OCI-LY7 (cell line): Measurements from ENCODE around the gene TRIM13. TPM values are rescaled to one million over a fixed set of nuclear protein-coding genes. Genes with fewer than 3 reads are reported as not detected.

Source experiments
- BruUV-seq: library from RNA; stranded (reverse); fragments of 400-500 nt; replicated peaks from 2 replicates; lab custom pipeline; 2021; lab: Mats Ljungman, UMichigan
- CTCF ChIA-PET: fragments of 300-600 bp; sonication (Branson Sonifier 250); formaldehyde crosslinking; loops from one replicate; lab custom pipeline; 2022; ENCODE audit warnings: antibody characterized with exemption; ENCODE audit not compliant: unreplicated experiment; lab: Charles Lee
- POLR2A ChIA-PET: fragments of 300-600 bp; sonication (Branson Sonifier 250); formaldehyde crosslinking; loops from one replicate; lab custom pipeline; 2022; ENCODE audit warnings: antibody characterized with exemption; lab: Charles Lee
- DNase-seq: peaks from one replicate; pipeline ENCODE4 v3.0.0-alpha.2; 2015; ENCODE audit warnings: low spot score
- H2AFZ ChIP-seq: fragments of 200-600 bp; sonication (generic), shearing (Covaris generic); 2 replicates; pipeline ENCODE4 v1.6.1; 2014; ENCODE audit warnings: mild to moderate bottlenecking, antibody characterized with exemption, low read length, moderate library complexity
- H3K27ac ChIP-seq: fragments of 200-600 bp; sonication (generic); 2 replicates; pipeline ENCODE4 v1.5.1; 2014; ENCODE audit warnings: mixed run types, low read depth, mild to moderate bottlenecking, moderate library complexity, low read length, inconsistent platforms; ENCODE audit not compliant: poor library complexity, severe bottlenecking
- H3K36me3 ChIP-seq: fragments of 200-600 bp; sonication (generic); 2 replicates; pipeline ENCODE4 v1.6.1; 2014; ENCODE audit warnings: mild to moderate bottlenecking, antibody characterized with exemption, low read length, moderate library complexity, mixed read lengths; ENCODE audit not compliant: insufficient read depth
- H3K4me1 ChIP-seq: fragments of 200-600 bp; sonication (generic); 2 replicates; pipeline ENCODE4 v1.5.1; 2014; ENCODE audit warnings: mild to moderate bottlenecking, low read length; ENCODE audit not compliant: insufficient read depth, poor library complexity, severe bottlenecking
- H3K4me2 ChIP-seq: fragments of 200-600 bp; sonication (generic); 2 replicates; pipeline ENCODE4 v1.6.1; 2014; ENCODE audit warnings: mild to moderate bottlenecking, low read length
- H3K4me3 ChIP-seq: fragments of 200-600 bp; sonication (generic); 2 replicates; pipeline ENCODE4 v1.5.1; 2014; ENCODE audit warnings: mild to moderate bottlenecking, low read depth, low read length; ENCODE audit not compliant: poor library complexity, severe bottlenecking
- H3K79me2 ChIP-seq: fragments of 200-600 bp; sonication (generic); 2 replicates; pipeline ENCODE4 v1.6.1; 2016; ENCODE audit warnings: low read depth, mild to moderate bottlenecking, low read length, moderate library complexity, mixed read lengths; ENCODE audit not compliant: insufficient read depth
- H3K9me2 ChIP-seq: fragments of 200-600 bp; sonication (generic); 2 replicates; pipeline ENCODE4 v1.6.1; 2016; ENCODE audit warnings: mild to moderate bottlenecking, low read length, mixed read lengths; ENCODE audit not compliant: insufficient read depth
- H3K9me3 ChIP-seq: fragments of 200-600 bp; sonication (generic); 2 replicates; pipeline ENCODE4 v1.6.1; 2014; ENCODE audit warnings: mild to moderate bottlenecking, mixed run types, low read length, mixed read lengths
- H4K20me1 ChIP-seq: fragments of 200-600 bp; sonication (generic); 2 replicates; pipeline ENCODE4 v1.6.1; 2014; ENCODE audit warnings: mild to moderate bottlenecking, antibody characterized with exemption, low read length, moderate library complexity, mixed read lengths; ENCODE audit not compliant: insufficient read depth
- CTCF ChIP-seq: fragments of 200-600 bp; sonication (generic); conservative IDR thresholded peaks from 2 replicates; pipeline ENCODE4 v1.5.1; 2014; ENCODE audit warnings: mild to moderate bottlenecking, antibody characterized with exemption, low read length, moderate library complexity, mixed read lengths
- EZH2phosphoT487 ChIP-seq: fragments of 200-600 bp; sonication (generic); IDR thresholded peaks from 2 replicates; pipeline ENCODE4 v1.6.1; 2018; ENCODE audit warnings: low read depth, borderline replicate concordance, mild to moderate bottlenecking, mixed run types, antibody characterized with exemption, low read length, moderate library complexity, mixed read lengths
- intact Hi-C: fragments of 100-400 bp; cut with micrococcal nuclease; formaldehyde crosslinking; loops from one replicate; pipeline ENCODE4 v1.10.0; 2022; ENCODE audit not compliant: unreplicated experiment
- total RNA-seq, 2 experiments: library from RNA; depleted of rRNA in 1 of 2; stranded (reverse); fragments of >200 nt in 1 of 2; shearing (Covaris generic) in 1 of 2; gene quantifications; 2 replicates each; pipeline ENCODE4 v1.2.3, GENCODE V29; 2014 to 2022

TRIM13 gene
- total RNA-seq, 2 experiments from 2014 or later, result 12.5 to 13.8 TPM

DNA sequence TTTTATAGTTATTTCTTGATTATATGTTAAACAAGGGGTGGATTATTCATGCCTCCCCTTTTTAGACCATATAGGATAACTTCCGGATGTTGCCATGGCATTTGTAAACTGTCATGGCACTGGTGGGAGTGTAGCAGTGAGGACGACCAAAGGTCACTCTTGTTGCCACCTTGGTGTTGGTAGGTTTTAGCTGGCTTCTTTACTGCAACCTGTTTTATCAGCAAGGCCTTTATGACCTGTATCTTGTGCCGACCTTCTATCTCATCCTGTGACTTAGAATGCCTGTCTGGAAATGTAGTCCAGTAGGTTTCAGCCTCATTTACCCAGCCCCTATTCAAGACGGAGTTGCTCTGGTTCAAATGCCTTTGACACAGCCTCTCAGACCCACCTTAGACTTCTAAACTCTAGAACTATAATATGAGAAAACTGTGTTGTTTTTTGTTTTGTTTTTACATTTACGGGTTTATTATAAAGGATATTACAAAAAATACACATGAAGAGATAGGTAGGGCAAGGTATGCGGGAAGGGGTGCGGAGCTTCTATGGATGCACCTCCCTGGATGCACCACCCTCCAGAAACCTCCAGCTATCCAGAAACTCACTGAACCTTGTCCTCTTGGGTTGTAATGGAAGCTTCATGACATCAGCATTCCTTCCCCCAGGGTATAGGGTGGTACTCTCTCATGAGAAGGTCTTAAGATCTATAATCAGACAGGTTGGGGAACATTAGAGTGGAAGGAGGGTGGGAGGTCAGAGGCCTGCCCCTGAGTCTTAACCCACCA is 44.9 kb upstream of the TRIM13 start:
- Histone ChIP-seq H4K20me1 (no peaks in the 10 kb centered on the region), H3K9me2 (no peaks in the 10 kb centered on the region), H3K27ac (no peak overlapping the region), H3K36me3 (no peaks in the 10 kb centered on the region), H3K9me3 (no peaks in the 10 kb centered on the region), H2AFZ (no peak overlapping the region), H3K4me2 (no peak overlapping the region), H3K4me3 (no peak overlapping the region), H3K79me2 (no peaks in the 10 kb centered on the region), H3K4me1 (no peaks in the 10 kb centered on the region)
- DNase-seq, result no peak
- ChIA-PET CTCF (no interaction called here), POLR2A (no interaction called here)
- TF ChIP-seq CTCF, result no peak
- no peak for TF ChIP-seq EZH2phosphoT487
- no TSS peak for BruUV-seq
- intact Hi-C loops, result no loop called here

DNA sequence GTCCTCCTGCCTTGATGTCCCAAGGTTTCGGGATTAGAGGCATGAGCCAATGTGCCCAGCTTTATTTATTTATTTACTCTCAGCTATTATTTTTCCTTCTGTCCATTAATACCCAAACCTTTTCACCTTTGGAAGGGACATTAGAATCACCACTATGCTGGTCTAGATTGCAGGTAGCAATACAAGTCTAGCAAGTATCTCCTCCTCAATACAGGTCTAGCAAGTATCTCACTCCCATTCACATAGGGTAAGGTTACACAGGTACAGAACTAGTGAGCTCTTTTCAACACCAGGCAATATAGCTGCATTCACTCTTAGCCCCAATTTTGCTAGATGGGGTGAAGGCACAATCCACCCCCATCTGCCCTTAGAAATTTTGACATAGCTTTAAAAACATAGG is 43.3 kb upstream of the TRIM13 start:
- ChIA-PET CTCF (no interaction called here), POLR2A (interaction anchor here (1.0 kb wide), 1 partner anchor 1151 kb away, joined by 3 read pairs; no protein-coding TSS in a partner anchor)
- intact Hi-C loops, result no loop called here

More for the DNA sequence above, 43.3 kb upstream of the TRIM13 start:
- Histone ChIP-seq H3K36me3 (no peaks in the 10 kb centered on the region), H3K9me3 (no peaks in the 10 kb centered on the region), H3K4me1 (no peaks in the 10 kb centered on the region), H3K27ac (no peak overlapping the region), H3K4me2 (no peak overlapping the region), H2AFZ (no peak overlapping the region), H3K9me2 (no peaks in the 10 kb centered on the region), H4K20me1 (no peaks in the 10 kb centered on the region), H3K79me2 (no peaks in the 10 kb centered on the region), H3K4me3 (no peak overlapping the region)
- BruUV-seq, result no TSS peak
- TF ChIP-seq CTCF, result no peak
- no peak for TF ChIP-seq EZH2phosphoT487
- no peak for DNase-seq
